Esophagus (tissue), 2 donors: ENCODE data around the gene ZSCAN5C. TPM values are rescaled to one million over a fixed set of nuclear protein-coding genes. Genes with fewer than 3 reads are reported as not detected.

Experiments
- H3K27ac ChIP-seq, 2 donors: one replicate each; pipeline ENCODE4 v1.5.1; 2013; ENCODE audit warnings: low read depth in 2 of 2, mild to moderate bottlenecking in 2 of 2, inconsistent platforms in 1 of 2, low read length in 1 of 2, moderate library complexity in 1 of 2
- H3K27me3 ChIP-seq, 2 donors: one replicate each; pipeline ENCODE4 v1.6.1; 2013; ENCODE audit warnings: low read length in 2 of 2, control low read depth in 1 of 2, mild to moderate bottlenecking in 1 of 2; ENCODE audit not compliant: insufficient read depth in 2 of 2, control insufficient read depth in 1 of 2
- H3K36me3 ChIP-seq, 2 donors: one replicate each; pipeline ENCODE4 v1.6.1; 2013; ENCODE audit warnings: low read length in 1 of 2; ENCODE audit not compliant: control insufficient read depth in 2 of 2, insufficient read depth in 2 of 2
- H3K4me1 ChIP-seq, 2 donors: one replicate each; pipeline ENCODE4 v1.6.1; 2013; ENCODE audit warnings: low read length in 1 of 2; ENCODE audit not compliant: control insufficient read depth in 2 of 2, insufficient read depth in 2 of 2
- H3K4me3 ChIP-seq, 2 donors: one replicate each; pipeline ENCODE4 v1.5.1; 2013; ENCODE audit warnings: low read length in 2 of 2, mild to moderate bottlenecking in 2 of 2, low read depth in 1 of 2, moderate library complexity in 1 of 2
- H3K9me3 ChIP-seq, 2 donors: one replicate each; pipeline ENCODE4 v1.6.1; 2013; ENCODE audit warnings: mild to moderate bottlenecking in 2 of 2, low read depth in 1 of 2, low read length in 1 of 2, moderate library complexity in 1 of 2; ENCODE audit not compliant: control insufficient read depth in 2 of 2, insufficient read depth in 1 of 2
- WGBS, 2 donors: extraction: QIAGEN DNeasy Blood & Tissue Kit; methylation state at CpG; one replicate each; pipeline ENCODE4 v1.1.7; 2013; 5-methylcytosine and 5-hydroxymethylcytosine counted together
- polyA plus RNA-seq, 2 donors: library from polyadenylated mRNA; stranded (reverse); fragments of 200-250 nt; gene quantifications; one replicate each; pipeline ENCODE4 v1.2.3, GENCODE V29; 2013
- donor health status: healthy with polysubstance abuse.
- donor health status: Bipolar disorder and iron deficiency.

The ZSCAN5C gene, protein sequence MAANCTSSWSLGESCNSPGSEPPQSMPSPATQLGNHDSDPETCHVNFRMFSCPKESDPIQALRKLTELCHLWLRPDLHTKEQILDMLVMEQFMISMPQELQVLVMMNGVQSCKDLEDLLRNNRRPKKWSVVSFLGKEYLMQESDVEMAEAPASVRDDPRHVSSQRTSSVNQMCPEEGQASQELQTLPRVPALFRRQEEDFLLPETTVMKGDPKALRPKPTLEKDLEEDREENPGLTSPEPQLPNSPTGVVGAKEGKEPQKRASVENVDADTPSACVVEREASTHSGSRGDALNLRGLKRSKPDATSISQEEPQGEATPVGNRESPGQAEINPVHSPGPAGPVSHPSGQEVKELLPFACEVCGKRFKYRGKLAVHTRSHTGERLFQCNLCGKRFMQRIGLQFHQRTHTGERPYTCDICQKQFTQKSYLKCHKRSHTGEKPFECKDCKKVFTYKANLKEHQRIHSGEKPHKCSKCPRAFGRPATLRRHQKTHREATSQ
- not detected for polyA plus RNA-seq

DNA sequence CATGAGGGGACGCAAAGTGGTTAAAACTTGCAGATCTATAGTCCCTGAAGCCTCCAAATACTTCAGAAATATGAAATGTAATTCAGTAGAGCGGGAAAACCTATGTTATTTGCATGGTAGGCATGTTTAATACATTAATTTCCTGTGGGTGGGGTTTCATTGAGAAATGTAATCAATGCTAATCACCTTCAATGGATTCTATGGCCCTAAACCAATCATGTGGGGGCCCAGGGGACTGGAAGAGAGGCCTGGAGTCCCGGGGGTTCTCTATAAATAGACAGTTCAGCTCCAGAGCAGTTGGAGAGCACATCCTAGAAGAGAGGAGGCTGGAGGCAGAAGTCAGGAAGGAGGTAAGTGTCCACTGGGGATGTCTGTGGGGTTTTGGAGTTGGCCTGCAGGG is at the start of gene ZSCAN5C:
Gene ZSCAN5C, plus strand, starts transcription at position 301 of the 400 bp plus-strand sequence. CDS start 3,641 bp downstream, outside the sequence.
- Histone ChIP-seq H3K9me3 (no peaks in the 10 kb centered on the region), H3K27me3 (no peaks in the 10 kb centered on the region), H3K27ac (no peak within 1 kb of the TSS), H3K4me1 (no peaks in the 10 kb centered on the region), H3K4me3 (no peak within 1 kb of the TSS), H3K36me3 (no peaks in the 10 kb centered on the region)
- whole genome bisulfite sequencing, 2 donors, result 61 to 66% methylated on average over 3 of the region's 3 CpGs

DNA sequence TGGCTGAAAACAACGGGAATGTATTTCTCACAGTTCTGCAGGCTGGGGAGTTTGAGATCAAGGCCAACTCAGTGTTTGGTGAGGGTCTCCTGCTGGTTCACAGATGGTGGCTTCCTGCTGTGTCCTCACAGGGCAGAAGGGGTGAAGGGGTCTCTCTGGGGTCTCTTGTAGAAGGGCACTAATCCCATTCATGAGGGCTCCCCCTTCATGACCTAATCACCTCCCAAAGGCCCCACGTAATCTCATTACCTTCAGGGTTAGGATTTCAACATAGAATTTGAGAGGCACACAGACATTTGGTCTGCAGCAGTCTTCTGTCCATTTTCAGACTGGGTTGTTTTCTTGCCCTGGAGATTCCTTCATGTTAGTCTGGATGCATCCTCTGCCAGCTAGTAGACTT is 49.4 kb upstream of the ZSCAN5C start:
- Histone ChIP-seq H3K27me3 (no peaks in the 10 kb centered on the region), H3K4me3 (no peak overlapping the region), H3K27ac (no peak overlapping the region), H3K4me1 (peaks cover 0 to 7% of the 10 kb centered on the region in 2 donors), H3K36me3 (peaks cover 0 to 25% of the 10 kb centered on the region in 2 donors), H3K9me3 (no peaks in the 10 kb centered on the region)
- 79 to 85% methylated on average over 2 of the region's 2 CpGs for WGBS, 2 donors

DNA sequence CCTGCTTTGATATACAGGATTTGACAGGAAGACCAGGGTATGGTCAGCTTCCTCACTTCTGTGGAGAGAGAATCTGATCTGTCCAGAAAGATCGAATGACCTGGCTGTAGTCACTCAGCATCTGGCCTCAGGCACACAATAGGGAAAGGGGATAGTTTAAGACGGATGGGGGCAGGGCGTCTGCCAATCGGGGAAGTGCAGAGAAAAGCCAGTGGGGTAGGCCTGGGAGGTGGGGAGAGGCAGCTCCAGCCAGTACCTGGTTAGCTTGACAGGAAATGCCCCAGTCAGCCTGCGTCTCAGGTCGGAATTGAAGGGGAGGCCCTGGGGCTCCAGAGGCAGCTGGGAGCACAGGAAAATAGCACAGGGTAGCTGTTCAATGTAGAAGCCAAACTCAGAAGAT is 48.6 kb upstream of the ZSCAN5C start:
- H3K36me3 ChIP-seq, result peaks cover 0 to 21% of the 10 kb centered on the region in 2 donors
- no peak overlapping the region for H3K27ac ChIP-seq
- WGBS, 2 donors, result 52 to 63% methylated on average over 6 of the region's 6 CpGs

DNA sequence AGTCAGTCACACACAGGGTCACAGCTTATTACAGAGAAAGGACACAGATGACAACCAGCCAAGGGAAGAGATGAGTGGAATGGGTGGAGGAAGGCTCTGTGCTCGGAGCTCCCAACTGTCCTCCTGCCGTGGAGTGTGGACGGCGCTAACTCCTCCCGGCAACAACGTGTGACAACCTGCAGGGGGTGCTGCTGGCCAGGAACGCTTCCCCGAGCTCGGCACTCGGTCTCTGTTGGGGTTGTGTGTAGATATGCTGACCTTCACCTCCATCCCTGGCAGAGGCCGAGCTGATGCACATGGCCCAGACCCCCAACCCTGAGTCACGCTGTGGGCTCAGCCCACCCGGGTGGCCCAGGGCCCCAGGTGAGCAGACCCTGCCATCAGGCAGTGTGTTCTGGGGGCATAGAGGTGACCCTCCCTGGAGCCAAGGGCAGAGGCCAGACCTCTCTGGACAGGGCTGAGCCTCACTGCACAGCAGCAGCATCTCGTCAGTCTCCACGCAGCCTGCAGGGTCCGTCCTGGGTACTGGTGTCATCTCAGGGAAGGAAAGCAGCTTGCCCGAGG is 46.9 kb upstream of the ZSCAN5C start:
- Histone ChIP-seq H3K27ac (no peak overlapping the region), H3K4me3 (no peak overlapping the region), H3K9me3 (peaks cover 0 to 3% of the 10 kb centered on the region in 2 donors), H3K4me1 (peaks cover 0 to 7% of the 10 kb centered on the region in 2 donors), H3K36me3 (peaks cover 0 to 27% of the 10 kb centered on the region in 2 donors), H3K27me3 (no peaks in the 10 kb centered on the region)
- WGBS, 2 donors, result 70 to 71% methylated on average over 17 of the region's 17 CpGs

More for the DNA sequence above, 48.6 kb upstream of the ZSCAN5C start:
- H3K9me3 ChIP-seq, result no peaks in the 10 kb centered on the region
- peaks cover 0 to 7% of the 10 kb centered on the region in 2 donors for H3K4me1 ChIP-seq
- no peaks in the 10 kb centered on the region for H3K27me3 ChIP-seq
- H3K4me3 ChIP-seq, result no peak overlapping the region

DNA sequence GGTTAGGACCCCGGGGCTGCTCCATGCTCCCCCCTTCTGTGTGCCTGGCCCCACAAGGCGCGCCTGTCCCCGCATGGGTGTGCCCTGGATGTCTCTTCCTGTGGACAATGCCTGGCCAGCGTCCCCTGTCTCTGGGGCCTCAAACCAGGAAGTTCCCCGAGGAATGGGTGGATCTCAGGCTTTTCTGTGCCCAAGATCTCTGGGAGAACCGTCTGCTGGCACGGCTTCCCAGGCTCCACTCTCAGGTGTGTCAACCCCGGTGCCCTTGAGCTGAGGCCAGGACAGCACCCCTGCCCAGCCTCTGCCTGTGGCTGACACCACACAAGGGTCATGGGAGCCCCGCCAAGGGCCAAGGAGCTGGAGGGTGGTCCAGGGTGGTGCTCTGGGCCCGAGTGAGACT is 45.3 kb upstream of the ZSCAN5C start:
- H3K27me3 ChIP-seq, result no peaks in the 10 kb centered on the region
- peaks cover 0 to 7% of the 10 kb centered on the region in 2 donors for H3K4me1 ChIP-seq
- no peak overlapping the region for H3K4me3 ChIP-seq
- peaks cover 0 to 3% of the 10 kb centered on the region in 2 donors for H3K9me3 ChIP-seq
- H3K36me3 ChIP-seq, result peaks cover 0 to 37% of the 10 kb centered on the region in 2 donors
- no peak overlapping the region for H3K27ac ChIP-seq
- WGBS, 2 donors, result 65 to 69% methylated on average over 11 of the region's 11 CpGs

DNA sequence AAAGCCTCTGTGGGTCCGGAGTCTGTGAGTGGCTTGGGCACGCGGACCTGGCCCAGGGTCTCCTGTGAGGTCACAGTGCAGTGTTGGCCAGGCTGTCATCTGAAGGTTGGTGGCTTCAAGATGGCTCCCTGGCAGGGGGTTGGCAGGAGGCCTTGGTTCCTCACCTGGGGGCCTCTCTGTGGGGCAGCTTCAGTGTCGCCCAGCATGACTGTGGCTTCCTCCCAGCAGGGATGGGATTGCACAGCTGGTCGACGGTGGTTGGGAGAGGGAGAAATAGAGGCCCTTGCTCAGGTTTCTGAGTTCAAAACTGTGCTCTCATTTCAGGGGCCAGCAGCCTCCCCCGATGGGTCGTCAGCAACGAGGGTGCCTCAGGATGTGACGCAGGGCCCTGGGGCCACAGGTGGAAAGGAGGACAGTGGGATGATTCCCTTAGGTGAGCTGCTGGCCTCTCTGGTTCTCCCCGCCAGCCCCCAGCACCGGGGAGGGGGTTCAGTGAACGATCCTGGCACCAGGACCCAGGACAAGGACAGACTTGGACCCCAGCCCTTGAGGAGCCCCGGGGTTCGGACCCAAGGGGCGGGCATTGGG is 43.8 kb upstream of the ZSCAN5C start:
- 94 to 95% methylated on average over 13 to 16 of the region's 16 CpGs for WGBS, 2 donors
- no peak overlapping the region for H3K4me3 ChIP-seq
- H3K4me1 ChIP-seq, result peaks cover 0 to 4% of the 10 kb centered on the region in 2 donors
- H3K27ac ChIP-seq, result no peak overlapping the region
- peaks cover 0 to 37% of the 10 kb centered on the region in 2 donors for H3K36me3 ChIP-seq
- H3K27me3 ChIP-seq, result no peaks in the 10 kb centered on the region
- peaks cover 0 to 5% of the 10 kb centered on the region in 2 donors for H3K9me3 ChIP-seq

DNA sequence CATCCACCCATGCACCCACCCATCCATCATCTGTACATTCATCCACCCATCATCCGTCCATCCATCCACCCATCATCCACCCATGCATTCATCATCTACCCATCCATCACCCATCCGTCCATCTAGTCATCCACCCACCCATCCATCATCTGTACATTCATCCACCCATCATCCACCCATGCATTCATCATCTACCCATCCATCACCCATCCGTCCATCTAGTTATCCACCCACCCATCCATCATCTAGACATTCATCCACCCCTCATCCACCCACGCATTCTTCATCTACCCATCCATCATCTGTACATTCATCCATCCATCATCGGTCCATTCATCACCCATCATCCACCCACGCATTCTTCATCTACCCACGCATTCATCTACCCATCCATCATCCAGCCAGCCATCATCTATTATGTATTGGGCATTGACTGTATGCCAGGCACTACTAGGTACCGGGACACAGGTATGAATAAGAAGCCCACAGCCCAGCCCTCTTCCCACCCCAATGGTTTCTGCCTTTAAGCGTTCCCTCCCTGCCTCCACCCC is 43.0 kb upstream of the ZSCAN5C start:
- H3K27me3 ChIP-seq, result no peaks in the 10 kb centered on the region
- H3K9me3 ChIP-seq, result peaks cover 0 to 5% of the 10 kb centered on the region in 2 donors
- H3K4me1 ChIP-seq, result peaks cover 0 to 4% of the 10 kb centered on the region in 2 donors
- no peak overlapping the region for H3K27ac ChIP-seq
- H3K36me3 ChIP-seq, result peaks cover 0 to 37% of the 10 kb centered on the region in 2 donors
- H3K4me3 ChIP-seq, result no peak overlapping the region
- WGBS, 2 donors, result 90 to 92% methylated on average over 9 of the region's 9 CpGs

DNA sequence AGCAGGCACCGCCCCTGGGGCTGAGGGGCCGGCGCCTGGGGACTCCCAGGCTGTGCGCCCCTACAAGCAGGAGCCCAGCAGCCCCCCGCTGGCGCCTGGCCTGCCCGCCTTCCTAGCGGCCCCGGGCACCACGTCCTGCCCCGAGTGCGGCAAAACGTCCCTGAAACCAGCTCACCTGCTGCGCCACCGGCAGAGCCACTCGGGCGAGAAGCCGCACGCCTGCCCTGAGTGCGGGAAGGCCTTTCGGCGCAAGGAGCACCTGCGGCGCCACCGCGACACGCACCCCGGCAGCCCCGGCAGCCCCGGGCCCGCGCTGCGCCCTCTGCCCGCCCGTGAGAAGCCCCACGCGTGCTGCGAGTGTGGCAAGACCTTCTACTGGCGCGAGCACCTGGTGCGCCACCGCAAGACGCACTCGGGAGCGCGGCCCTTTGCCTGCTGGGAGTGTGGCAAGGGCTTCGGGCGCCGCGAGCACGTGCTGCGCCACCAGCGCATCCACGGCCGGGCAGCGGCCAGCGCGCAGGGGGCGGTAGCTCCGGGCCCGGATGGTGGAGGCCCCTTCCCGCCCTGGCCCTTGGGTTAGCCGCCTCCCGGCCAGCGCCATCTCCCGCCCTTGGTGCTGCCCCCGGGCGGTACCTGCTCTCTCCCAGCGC is 42.3 kb upstream of the ZSCAN5C start:
- H3K27me3 ChIP-seq, result no peaks in the 10 kb centered on the region
- 97 to 98% methylated on average over 45 to 69 of the region's 69 CpGs for WGBS, 2 donors
- H3K9me3 ChIP-seq, result peaks cover 0 to 5% of the 10 kb centered on the region in 2 donors
- peaks cover 0 to 36% of the 10 kb centered on the region in 2 donors for H3K36me3 ChIP-seq
- no peak overlapping the region for H3K27ac ChIP-seq
- no peak overlapping the region for H3K4me3 ChIP-seq
- peaks cover 0 to 4% of the 10 kb centered on the region in 2 donors for H3K4me1 ChIP-seq

DNA sequence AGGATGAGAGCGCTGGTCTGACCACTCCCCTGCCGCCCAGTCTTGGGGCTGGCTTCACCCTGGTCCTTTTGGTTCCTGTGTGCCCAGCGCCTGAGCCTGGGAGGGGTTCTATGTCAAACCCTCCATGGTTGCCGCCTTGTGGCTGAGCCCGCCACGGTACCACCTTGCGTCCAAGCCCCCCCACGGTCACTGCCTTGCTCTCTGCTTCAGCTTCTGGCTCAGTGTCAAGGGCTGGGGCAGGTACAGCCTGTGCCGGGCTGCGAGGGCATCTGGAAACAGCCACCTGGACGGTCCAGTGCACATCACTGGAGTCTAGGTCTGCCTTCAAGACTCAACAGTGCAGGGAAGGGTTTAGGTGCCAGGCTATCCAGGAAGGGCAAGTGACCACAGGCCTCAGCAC is 40.5 kb upstream of the ZSCAN5C start:
- no peaks in the 10 kb centered on the region for H3K27me3 ChIP-seq
- peaks cover 0 to 26% of the 10 kb centered on the region in 2 donors for H3K36me3 ChIP-seq
- peaks cover 0 to 4% of the 10 kb centered on the region in 2 donors for H3K4me1 ChIP-seq
- H3K27ac ChIP-seq, result no peak overlapping the region
- no peak overlapping the region for H3K4me3 ChIP-seq
- H3K9me3 ChIP-seq, result peaks cover 0 to 5% of the 10 kb centered on the region in 2 donors
- 92 to 97% methylated on average over 11 of the region's 11 CpGs for WGBS, 2 donors
